ENCODE measurements around the gene ANO3.

DNA sequence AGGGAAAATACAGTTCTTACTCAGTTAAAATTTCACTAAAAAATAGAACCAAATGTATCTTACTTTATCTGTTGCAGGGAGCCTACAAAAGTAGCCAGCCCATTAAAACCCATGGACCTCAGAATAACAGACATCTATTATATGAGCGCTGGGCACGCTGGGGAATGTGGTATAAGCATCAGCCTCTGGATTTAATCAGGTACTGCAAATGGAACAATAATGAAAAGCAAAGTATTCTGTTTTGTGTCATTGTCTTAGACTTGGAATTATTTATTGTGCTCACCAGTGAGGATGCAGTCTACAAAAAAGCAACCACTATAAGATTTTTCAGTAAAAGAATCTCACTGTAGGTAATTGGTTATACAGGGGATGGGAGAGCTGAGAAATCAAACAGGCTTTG, 209.9 kb downstream of the ANO3 start:
- TF ChIP-seq, protein P1, sequence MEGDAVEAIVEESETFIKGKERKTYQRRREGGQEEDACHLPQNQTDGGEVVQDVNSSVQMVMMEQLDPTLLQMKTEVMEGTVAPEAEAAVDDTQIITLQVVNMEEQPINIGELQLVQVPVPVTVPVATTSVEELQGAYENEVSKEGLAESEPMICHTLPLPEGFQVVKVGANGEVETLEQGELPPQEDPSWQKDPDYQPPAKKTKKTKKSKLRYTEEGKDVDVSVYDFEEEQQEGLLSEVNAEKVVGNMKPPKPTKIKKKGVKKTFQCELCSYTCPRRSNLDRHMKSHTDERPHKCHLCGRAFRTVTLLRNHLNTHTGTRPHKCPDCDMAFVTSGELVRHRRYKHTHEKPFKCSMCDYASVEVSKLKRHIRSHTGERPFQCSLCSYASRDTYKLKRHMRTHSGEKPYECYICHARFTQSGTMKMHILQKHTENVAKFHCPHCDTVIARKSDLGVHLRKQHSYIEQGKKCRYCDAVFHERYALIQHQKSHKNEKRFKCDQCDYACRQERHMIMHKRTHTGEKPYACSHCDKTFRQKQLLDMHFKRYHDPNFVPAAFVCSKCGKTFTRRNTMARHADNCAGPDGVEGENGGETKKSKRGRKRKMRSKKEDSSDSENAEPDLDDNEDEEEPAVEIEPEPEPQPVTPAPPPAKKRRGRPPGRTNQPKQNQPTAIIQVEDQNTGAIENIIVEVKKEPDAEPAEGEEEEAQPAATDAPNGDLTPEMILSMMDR (IDR thresholded peaks at IDR 0.05) = no peak
- TF ChIP-seq POLR2A (IDR thresholded peaks at IDR 0.05) (no peak), POLR2AphosphoS5 (IDR thresholded peaks at IDR 0.05) (no peak)

Data from gastroesophageal sphincter (tissue), 3 donors.